HG03457 (cell line): ENCODE results near the gene GGTLC2.
"Not testable (repeated sequence)": the region's sequence is repeated elsewhere in the genome, so short reads cannot be mapped to it uniquely, and the experiment has no call there.

ENCODE experiments used
- ATAC-seq: cut with Tn5 transposase; IDR thresholded peaks from one replicate; pipeline ENCODE4 v1.9.1; 2021; ENCODE audit warnings: moderate number of reproducible peaks; ENCODE audit not compliant: unreplicated experiment

Gene GGTLC2

GRCh38 chr22:22636260-22636659, 8.2 kb upstream of the GGTLC2 start:
- ATAC-seq = not testable (repeated sequence)

GRCh38 chr22:22638313-22638712, 6.1 kb upstream of the GGTLC2 start:
- ATAC-seq = not testable (repeated sequence)

- ATAC-seq = not testable (repeated sequence)
Measured at GRCh38 chr22:22642255-22642654, 2.2 kb upstream of the GGTLC2 start.

- ATAC-seq = not testable (repeated sequence)
Measured at GRCh38 chr22:22645969-22646368, 1.6 kb downstream of the GGTLC2 start.

- not testable (repeated sequence) for ATAC-seq
Measured at GRCh38 chr22:22647952-22648351, 3.5 kb downstream of the GGTLC2 start.

GRCh38 chr22:22648863-22649536, 4.6 kb downstream of the GGTLC2 start:
- not testable (repeated sequence) for ATAC-seq

- ATAC-seq = not testable (repeated sequence)
Measured at GRCh38 chr22:22649761-22650160, 5.3 kb downstream of the GGTLC2 start.

- not testable (repeated sequence) for ATAC-seq
Measured at GRCh38 chr22:22650398-22650797, 6.0 kb downstream of the GGTLC2 start.

- not testable (repeated sequence) for ATAC-seq
Measured at GRCh38 chr22:22650803-22651515, 6.5 kb downstream of the GGTLC2 start.

GRCh38 chr22:22651593-22651992, 7.2 kb downstream of the GGTLC2 start:
- ATAC-seq = not testable (repeated sequence)

- not testable (repeated sequence) for ATAC-seq
Measured at GRCh38 chr22:22652102-22652501, 7.7 kb downstream of the GGTLC2 start.

GRCh38 chr22:22652573-22652972, 8.2 kb downstream of the GGTLC2 start:
- not testable (repeated sequence) for ATAC-seq

GRCh38 chr22:22653677-22654381, 9.4 kb downstream of the GGTLC2 start:
- not testable (repeated sequence) for ATAC-seq

- no peak for ATAC-seq
Measured at GRCh38 chr22:22655452-22656290, 11.3 kb downstream of the GGTLC2 start.

GRCh38 chr22:22657712-22658111, 13.3 kb downstream of the GGTLC2 start:
- no peak for ATAC-seq

- ATAC-seq = no peak
Measured at GRCh38 chr22:22661275-22661674, 16.9 kb downstream of the GGTLC2 start.

- ATAC-seq = no peak
Measured at GRCh38 chr22:22662095-22662494, 17.7 kb downstream of the GGTLC2 start.

GRCh38 chr22:22663861-22664800, 19.7 kb downstream of the GGTLC2 start:
- no peak for ATAC-seq

- ATAC-seq = no peak
Measured at GRCh38 chr22:22666307-22667091, 22.1 kb downstream of the GGTLC2 start.
